NCI-H2196 treated with DMSO at 0.1 percent for 48 hours (cell line): Measurements from ENCODE around the gene RNPEPL1.
A peak's percentile ranks its signal among the peaks of the same experiment; 100 is the strongest.

Source experiments
- DNase-seq: peaks from one replicate; lab custom pipeline; 2025; ENCODE audit not compliant: unreplicated experiment; lab: John Stamatoyannopoulos, UW

The RNPEPL1 gene

DNA sequence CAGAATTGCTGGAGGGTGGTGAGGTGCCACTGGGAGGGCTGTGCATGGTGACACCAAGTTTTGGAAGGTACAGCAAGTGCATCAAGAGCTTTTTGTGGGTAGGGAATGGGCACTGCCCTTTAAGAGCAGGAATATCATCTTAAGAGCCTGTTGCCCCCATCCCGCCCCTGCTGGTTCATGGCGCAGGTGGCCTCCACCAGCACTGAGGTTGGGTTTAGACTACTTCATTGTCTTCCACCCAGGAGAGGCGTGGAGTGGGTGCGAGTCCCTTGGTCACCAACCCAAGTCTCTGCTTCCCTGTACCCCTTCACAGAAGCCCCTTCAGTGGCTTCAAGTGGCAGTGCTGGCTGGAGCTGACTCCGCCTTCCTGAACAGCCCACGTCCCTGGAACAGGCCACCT is 7.8 kb downstream of the RNPEPL1 start:
- DNase-seq, result no peak

DNA sequence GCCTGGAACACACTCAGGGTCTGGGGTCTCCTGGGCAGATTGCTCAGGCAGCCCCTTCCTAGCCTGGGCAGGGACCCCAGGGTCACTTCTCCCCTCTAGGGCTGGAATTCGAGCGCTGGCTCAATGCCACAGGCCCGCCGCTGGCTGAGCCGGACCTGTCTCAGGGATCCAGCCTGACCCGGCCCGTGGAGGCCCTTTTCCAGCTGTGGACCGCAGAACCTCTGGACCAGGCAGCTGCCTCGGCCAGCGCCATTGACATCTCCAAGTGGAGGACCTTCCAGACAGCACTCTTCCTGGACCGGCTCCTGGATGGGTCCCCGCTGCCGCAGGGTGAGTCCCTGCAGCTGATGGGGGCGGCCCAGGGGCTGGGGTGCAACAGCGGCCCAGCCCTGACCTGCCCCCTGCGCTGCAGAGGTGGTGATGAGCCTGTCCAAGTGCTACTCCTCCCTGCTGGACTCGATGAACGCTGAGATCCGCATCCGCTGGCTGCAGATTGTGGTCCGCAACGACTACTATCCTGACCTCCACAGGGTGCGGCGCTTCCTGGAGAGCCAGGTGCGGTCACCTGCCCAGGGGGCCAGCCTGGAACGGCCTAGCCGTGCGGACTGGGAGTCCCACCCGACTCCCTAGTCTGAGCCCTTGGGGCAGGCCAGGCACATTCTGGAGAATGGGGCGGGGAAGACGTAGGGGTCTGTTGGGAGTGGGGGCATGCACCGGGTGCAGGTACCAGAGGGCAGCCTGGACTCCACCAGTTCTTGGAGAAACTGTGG is 8.3 kb downstream of the RNPEPL1 start:
- no peak for DNase-seq

GRCh38 chr2:240577281-240578109 is 9.2 kb downstream of the RNPEPL1 start:
- no peak for DNase-seq

DNA sequence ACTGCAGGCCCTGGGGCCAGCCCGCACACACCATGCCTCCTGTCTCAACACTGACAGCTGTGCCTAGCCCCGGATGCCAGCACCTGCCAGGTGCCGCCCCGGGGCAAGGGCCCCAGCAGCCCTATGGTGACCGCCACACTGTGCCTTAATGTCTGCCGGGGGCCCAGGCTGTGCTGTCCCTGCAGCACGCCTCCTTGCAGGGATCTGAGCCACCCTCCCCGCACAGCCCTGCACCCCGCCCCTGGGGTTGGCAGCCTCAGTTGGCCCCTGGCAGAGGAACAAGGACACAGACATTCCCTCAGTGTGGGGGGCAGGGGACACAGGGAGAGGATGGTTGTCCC is 9.8 kb downstream of the RNPEPL1 start:
- DNase-seq, result no peak

- DNase-seq, result no peak
Measured at GRCh38 chr2:240578488-240578887, 10.2 kb downstream of the RNPEPL1 start.

- DNase-seq, result no peak
Measured at GRCh38 chr2:240579071-240579762, 10.9 kb downstream of the RNPEPL1 start.

- peak; percentile 47 for DNase-seq
Measured at GRCh38 chr2:240579771-240580614, 11.7 kb downstream of the RNPEPL1 start.

GRCh38 chr2:240581811-240582210 is 13.5 kb downstream of the RNPEPL1 start:
- no peak for DNase-seq

- DNase-seq, result no peak
Measured at GRCh38 chr2:240582781-240583180, 14.5 kb downstream of the RNPEPL1 start.

DNA sequence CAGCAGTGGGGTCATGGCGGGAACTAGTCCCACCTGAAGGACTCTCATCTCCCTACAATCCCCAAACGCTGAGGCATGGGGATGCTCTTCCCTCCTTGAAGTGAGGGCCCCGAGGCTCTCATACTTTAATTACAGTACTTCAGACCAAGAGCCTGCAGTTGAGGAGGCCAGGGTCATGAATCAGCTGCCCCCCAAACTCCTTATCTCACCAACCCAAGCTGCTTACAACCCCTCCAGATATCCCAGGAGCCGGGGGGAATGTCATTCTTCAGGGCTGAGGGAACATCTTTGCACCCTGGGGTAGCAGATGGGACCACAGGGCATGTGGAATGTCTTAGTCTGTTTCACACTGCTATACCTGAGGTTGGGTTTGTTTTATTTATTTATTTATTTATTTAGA is 15.5 kb downstream of the RNPEPL1 start:
- DNase-seq, result no peak

GRCh38 chr2:240584486-240585031 is 16.3 kb downstream of the RNPEPL1 start:
- peak; percentile 52 for DNase-seq

DNA sequence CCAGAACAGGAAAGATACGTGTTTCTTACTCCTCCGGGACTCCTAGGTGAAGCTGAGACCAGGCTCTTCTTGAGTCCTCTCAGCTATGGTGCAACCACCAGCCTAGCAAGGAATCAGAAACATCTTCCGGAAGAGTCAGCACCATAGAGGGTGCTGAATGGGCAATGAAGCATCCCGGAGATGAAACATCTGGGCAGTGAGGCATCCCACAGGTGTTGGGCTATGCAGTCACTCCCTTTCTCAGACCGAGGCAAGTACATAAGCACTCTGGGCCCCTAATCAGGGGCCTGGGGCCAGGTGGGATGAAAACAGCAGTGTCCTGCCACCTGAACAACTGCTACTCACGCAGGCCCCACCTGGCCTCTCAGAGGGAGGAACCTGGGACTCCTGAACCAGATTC is 16.8 kb downstream of the RNPEPL1 start:
- DNase-seq, result no peak

- no peak for DNase-seq
Measured at GRCh38 chr2:240585681-240586197, 17.5 kb downstream of the RNPEPL1 start.

DNA sequence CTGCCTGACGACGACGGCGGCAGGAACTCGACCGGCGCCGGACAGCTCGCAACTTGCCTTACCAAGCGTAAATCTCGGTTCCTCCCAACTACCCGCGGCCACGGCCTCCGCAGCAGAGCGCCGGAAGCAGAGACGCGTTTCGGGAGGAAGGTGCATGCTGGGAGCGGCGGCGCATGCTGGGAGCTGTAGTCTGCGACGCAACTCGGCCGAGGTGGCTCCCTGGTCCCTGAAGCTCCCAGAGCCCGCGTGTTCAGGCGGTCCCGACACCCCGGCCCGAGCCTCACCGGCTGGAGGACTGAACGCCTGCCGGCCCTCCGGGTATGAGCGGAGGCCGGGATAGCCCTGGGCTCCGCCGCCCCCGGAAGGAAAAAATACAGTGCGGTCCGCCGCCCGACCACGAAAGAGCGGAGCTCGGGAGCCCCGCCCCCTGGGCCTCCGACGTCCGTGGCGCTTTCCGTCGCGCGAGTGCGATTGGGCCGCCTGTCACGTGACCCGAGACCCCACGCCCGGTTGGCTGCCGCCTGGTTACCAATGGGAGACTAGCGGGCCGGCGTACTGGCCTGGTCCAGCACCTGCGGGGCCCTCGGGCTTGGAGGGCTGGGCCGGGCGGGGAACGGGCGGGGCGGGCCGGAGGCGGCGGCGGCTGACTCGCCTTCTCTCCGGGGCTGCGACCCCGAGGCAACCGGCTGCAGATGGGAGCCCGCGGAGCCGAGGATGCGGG is 18.1 kb downstream of the RNPEPL1 start, which contains the start of gene CAPN10:
TSS of gene CAPN10 (plus strand) at position 537 of the 721 bp plus-strand sequence. CDS start at position 715, 178 bp downstream.
- peak; percentile 95 for DNase-seq

- DNase-seq, result peak; percentile 21
Measured at GRCh38 chr2:240586919-240587800, 18.9 kb downstream of the RNPEPL1 start.

DNA sequence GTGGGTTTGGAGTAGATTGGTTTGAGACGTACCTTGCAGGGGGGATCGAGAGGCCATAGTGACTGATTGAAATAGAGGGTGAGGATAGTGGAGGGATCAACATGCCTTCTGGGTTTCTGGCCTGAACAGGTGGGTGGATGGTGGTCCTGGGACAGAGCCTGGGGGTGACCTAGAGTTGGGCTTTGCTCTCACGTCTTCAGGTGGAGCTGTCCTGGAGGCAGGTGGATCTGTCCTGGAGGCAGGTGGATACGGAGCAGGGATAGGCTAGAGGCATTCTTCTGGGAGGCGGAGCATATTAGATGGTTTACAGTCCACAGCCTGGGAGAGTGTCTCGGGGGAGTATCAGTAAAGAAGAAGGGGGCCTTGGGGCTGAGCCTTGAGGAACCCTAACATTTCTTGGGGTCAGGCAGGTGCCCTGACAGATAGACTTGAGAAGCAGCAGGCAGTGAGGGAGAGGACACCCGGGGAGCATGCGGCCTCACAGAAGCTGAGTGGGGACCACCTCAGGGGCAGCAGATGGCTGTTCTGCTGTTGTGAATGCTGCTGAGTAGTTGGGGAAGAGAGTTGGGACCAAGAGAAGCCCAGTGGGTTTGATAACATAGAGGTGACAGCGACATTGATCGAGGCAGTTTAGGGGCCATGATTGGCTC is 19.8 kb downstream of the RNPEPL1 start:
- no peak for DNase-seq

DNA sequence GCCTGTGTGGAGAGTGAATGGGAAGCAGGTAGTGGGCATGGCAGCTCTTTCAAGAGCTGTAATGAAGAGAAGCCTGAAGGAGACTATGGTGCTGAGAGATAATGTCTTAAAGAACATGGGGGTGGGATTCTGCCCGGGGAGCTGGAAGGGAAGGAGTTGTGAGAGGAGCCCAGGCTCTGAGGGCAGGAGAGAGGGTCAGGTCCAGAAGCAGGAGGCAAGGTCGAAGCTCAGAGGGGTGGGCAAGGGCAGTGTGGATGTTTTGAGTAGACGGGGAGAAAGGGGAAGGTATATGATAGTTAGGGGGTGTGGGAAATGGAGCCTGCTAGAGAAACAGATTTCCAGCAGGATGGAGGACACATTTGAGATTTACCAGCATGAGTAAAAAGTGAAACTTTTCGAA is 20.4 kb downstream of the RNPEPL1 start:
- DNase-seq, result no peak

GRCh38 chr2:240589375-240589774 is 21.1 kb downstream of the RNPEPL1 start:
- no peak for DNase-seq
